ENCODE measurements around the gene SPATA2L. TPM values are rescaled to one million over a fixed set of nuclear protein-coding genes. Genes with fewer than 3 reads are reported as not detected.
"Not testable (repeated sequence)": the region's sequence is repeated elsewhere in the genome, so short reads cannot be mapped to it uniquely, and the experiment has no call there.

SPATA2L gene
- total RNA-seq, 4 donors from 2014 or later: 6.1 to 26.1 (median 8.9) TPM

DNA sequence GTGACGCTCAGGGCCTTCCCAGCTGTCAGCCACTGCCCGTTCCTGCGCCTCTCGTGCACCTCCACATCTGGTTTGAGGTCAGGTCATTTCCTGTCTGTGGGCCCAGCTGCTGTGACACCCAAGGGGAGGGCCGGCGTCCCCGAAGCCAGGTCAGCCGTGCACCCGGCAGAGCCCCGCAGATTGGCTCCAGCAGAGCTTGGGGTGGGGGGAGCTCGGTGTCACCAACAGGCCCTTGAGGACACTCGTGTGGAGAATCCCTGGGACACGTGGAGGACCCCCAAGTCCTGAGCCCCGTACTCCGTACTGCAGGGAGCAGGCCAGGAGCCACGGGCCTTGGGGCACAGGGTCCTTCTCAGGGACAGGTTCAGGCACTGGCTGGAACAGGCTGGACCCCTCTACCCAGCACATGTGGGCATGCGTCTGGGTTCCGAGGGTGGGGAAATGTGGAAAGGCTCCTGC is 4.8 kb downstream of the SPATA2L start:
- TF ChIP-seq, protein P1, sequence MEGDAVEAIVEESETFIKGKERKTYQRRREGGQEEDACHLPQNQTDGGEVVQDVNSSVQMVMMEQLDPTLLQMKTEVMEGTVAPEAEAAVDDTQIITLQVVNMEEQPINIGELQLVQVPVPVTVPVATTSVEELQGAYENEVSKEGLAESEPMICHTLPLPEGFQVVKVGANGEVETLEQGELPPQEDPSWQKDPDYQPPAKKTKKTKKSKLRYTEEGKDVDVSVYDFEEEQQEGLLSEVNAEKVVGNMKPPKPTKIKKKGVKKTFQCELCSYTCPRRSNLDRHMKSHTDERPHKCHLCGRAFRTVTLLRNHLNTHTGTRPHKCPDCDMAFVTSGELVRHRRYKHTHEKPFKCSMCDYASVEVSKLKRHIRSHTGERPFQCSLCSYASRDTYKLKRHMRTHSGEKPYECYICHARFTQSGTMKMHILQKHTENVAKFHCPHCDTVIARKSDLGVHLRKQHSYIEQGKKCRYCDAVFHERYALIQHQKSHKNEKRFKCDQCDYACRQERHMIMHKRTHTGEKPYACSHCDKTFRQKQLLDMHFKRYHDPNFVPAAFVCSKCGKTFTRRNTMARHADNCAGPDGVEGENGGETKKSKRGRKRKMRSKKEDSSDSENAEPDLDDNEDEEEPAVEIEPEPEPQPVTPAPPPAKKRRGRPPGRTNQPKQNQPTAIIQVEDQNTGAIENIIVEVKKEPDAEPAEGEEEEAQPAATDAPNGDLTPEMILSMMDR (IDR thresholded peaks at IDR 0.05): no peak
- TF ChIP-seq POLR2A (IDR thresholded peaks at IDR 0.05): no peak
- intact Hi-C loops (cut with DNase I): no loop called here
- DNase-seq: no peak
- WGBS, 2 donors: 80% methylated on average over 5 of the region's 18 CpGs; no CpG with 5 or more reads in 1 of the 2 donors
- Histone ChIP-seq H3K4me1 (peaks cover 12 to 26% (median 20%) of the 10 kb centered on the region in 3 donors), H3K9me3 (no peaks in the 10 kb centered on the region), H3K4me3 (no peak overlapping the region), H3K36me3 (peaks cover 10 to 64% (median 21%) of the 10 kb centered on the region in 3 donors), H3K27me3 (no peaks in the 10 kb centered on the region), H3K27ac (peak overlapping the region in 1 of 4 donors; percentile 21)

DNA sequence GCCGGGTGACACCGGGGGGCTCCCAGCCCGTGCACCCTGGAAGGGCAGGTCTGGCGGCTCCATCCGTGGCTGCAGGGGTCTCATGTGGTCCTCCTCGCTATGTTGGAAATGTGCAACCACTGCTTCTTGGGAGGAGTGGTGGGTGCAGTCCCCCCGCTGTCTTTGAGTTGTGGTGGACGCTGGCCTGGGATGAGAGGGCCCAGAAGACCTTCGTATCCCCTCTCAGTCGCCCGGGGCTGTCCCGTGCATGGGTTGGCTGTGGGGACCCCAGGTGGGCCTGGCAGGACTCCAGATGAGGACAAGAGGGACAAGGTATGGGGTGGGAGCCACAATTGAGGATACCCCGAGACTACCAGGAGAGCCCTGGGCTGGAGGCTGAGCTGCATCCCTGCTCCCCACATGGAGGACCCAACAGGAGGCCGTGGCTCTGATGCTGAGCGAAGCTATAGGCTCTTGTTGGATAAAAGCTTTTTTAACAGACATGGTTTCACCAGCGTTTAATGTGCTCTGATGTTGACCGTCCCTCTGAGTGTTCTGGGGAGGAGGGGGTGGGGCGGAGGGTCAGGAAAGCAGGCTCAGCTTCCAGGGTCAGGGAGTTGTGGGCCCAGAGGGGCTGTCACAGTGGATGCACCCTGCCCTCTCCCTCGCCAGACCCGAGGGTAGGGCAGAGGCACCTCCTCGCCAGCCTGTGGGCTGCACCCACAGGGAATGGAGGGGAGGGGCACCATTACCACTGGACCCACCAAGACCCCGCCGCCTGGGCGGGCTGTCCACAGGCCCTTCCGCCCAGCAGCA is 5.4 kb downstream of the SPATA2L start:
- intact Hi-C loops (cut with DNase I): no loop called here
- Histone ChIP-seq H3K4me1 (peaks cover 12 to 23% (median 18%) of the 10 kb centered on the region in 3 donors), H3K27me3 (no peaks in the 10 kb centered on the region), H3K36me3 (peaks cover 10 to 71% (median 27%) of the 10 kb centered on the region in 3 donors), H3K4me3 (no peak overlapping the region), H3K27ac (peak overlapping the region in 1 of 4 donors; percentile 21), H3K9me3 (no peaks in the 10 kb centered on the region)
- 62 to 94% methylated on average over 3 to 4 of the region's 25 CpGs for WGBS, 2 donors
- no peak for DNase-seq
- TF ChIP-seq, protein P1 (IDR thresholded peaks at IDR 0.05): no peak
- TF ChIP-seq POLR2A (IDR thresholded peaks at IDR 0.05): no peak

DNA sequence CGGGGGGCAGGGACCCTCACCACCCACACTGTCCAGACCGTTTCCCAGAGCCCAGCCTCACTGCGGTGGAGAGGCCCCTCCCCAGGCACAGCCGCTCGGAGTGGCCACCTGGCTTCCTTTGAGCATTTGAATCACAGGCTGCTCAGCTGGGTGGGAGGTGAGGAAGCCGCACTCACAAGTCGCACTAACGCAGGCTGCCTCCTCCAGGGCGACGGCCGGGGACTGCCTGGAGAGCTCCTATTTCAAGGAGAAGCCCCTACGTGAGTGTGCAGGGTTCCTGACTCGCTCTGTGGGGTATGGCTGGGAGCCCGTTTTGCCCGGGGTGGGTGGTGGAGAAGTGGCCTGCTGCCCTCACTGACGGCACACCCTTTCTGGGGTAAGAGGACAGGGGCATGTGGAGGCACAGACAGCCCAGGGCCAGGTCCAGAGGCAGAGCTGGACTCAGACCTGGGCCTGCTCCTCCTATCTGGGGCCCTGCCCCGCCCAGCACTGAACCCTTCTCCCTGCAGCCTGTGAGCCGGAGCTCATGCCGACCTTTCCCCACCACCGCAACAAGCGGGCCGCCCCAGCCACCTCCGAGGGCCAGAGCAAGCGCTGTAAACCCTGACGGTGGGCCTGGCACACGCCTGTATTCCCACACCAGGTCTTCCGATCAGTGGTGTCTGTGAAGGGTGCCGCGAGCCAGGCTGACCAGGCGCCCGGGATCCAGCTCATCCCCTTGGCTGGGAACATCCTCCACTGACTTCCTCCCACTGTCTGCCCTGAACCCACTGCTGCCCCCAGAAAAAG is 6.2 kb downstream of the SPATA2L start:
- H3K9me3 ChIP-seq: no peaks in the 10 kb centered on the region
- H3K36me3 ChIP-seq: peaks cover 15 to 79% (median 34%) of the 10 kb centered on the region in 3 donors
- TF ChIP-seq, protein P1 (IDR thresholded peaks at IDR 0.05): no peak
- TF ChIP-seq POLR2A (IDR thresholded peaks at IDR 0.05): no peak
- H3K4me3 ChIP-seq: no peak overlapping the region
- H3K4me1 ChIP-seq: peaks cover 7 to 15% (median 10%) of the 10 kb centered on the region in 3 donors
- H3K27me3 ChIP-seq: no peaks in the 10 kb centered on the region
- DNase-seq: no peak
- 100% methylated on average over 1 of the region's 31 CpGs; no CpG with 5 or more reads in 1 of the 2 donors for WGBS, 2 donors
- intact Hi-C loops (cut with DNase I): no loop called here
- H3K27ac ChIP-seq: no peak overlapping the region

DNA sequence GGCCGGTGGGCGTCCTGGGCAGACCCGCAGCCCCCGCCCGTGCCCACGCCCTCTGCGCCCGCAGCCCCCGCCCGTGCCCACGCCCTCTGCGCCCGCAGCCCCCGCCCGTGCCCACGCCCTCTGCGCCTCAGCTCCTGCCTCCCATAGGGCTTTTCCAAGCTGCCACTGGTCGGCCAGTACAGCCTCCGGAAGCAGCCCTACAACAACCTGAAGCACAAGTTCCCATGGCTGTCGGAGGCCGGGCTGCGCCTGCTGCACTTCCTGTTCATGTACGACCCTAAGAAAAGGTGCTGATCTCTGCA is 6.8 kb downstream of the SPATA2L start:
- H3K9me3 ChIP-seq; H3K27ac ChIP-seq; intact Hi-C loops (cut with DNase I); H3K4me3 ChIP-seq; DNase-seq; H3K4me1 ChIP-seq; H3K27me3 ChIP-seq: not testable (repeated sequence)
- WGBS, 2 donors: 70 to 100% methylated on average over 1 to 2 of the region's 23 CpGs
- peaks cover 20 to 84% (median 35%) of the 10 kb centered on the region in 3 donors for H3K36me3 ChIP-seq

DNA sequence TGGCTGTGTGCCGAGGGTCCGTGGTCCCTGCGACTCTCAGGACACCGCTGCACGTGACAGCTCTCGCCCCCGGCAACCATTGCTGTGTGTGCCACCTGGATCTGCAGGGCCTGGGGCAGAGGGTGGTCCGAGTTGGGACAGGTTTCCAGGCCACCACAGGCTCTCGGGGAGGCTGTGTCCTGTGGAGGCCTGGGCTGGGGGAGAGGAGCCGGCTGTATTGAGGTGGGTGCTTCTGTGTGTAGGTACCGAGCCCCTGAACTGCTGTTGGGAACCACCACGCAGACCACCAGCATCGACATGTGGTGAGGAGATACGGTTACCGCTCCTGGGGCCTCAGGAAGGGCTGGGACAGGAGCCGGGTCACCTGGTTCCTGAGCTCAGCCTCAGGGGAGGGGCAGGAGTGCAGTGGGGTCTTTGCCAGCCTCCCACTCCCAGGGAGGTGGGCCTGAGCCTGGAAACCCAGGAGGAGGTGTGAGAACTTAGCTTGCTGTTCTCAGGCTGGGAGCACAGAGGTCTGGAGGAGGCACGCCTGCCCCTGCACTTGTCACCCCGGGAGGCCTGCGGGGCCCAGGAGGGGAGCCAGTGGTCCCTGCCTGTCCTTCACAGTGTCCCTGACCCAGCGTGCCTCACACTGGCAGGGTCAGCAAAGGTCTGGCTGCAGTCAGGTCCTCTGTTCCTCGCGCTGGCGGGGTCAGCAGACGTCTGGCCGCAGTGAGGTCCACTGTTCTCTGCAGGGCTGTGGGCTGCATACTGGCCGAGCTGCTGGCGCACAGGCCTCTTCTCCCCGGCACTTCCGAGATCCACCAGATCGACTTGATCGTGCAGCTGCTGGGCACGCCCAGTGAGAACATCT is 7.3 kb downstream of the SPATA2L start:
- peaks cover 0 to 5% (median 4%) of the 10 kb centered on the region in 3 donors for H3K4me1 ChIP-seq
- no peaks in the 10 kb centered on the region for H3K9me3 ChIP-seq
- WGBS, 2 donors: 60 to 83% methylated on average over 2 of the region's 32 CpGs
- H3K4me3 ChIP-seq: no peak overlapping the region
- no peak overlapping the region for H3K27ac ChIP-seq
- intact Hi-C loops (cut with DNase I): no loop called here
- TF ChIP-seq, protein P1 (IDR thresholded peaks at IDR 0.05): no peak
- TF ChIP-seq POLR2A (IDR thresholded peaks at IDR 0.05): no peak
- H3K27me3 ChIP-seq: no peaks in the 10 kb centered on the region
- no peak for DNase-seq
- H3K36me3 ChIP-seq: peaks cover 20 to 90% (median 35%) of the 10 kb centered on the region in 3 donors

Data from esophagus squamous epithelium (tissue), 5 donors.